Stimulated activated CD4-positive, alpha-beta T cell treated with anti-CD3 and anti-CD28 coated beads, Interleukin-1b, Interleukin-23, amount 100 ng/mL, for 1 hour (primary cell): Measurements from ENCODE around the gene MTRF1.
"Not testable (repeated sequence)": the region's sequence is repeated elsewhere in the genome, so short reads cannot be mapped to it uniquely, and the experiment has no call there.

ENCODE experiments used
- DNase-seq, 2 donors: peaks; one replicate each; pipeline ENCODE4 v3.0.0-alpha.2; 2020; ENCODE audit warnings: low read depth in 2 of 2

Gene MTRF1

GRCh38 chr13:41177616-41178015 is 85.8 kb downstream of the MTRF1 start:
- no peak for DNase-seq

- DNase-seq = not testable (repeated sequence)
Observed at GRCh38 chr13:41175576-41175975, 87.8 kb downstream of the MTRF1 start.
